T-cell (primary cell): ENCODE measurements around the gene TMPRSS11A. TPM values are rescaled to one million over a fixed set of nuclear protein-coding genes. Genes with fewer than 3 reads are reported as not detected.

ENCODE experiments used
- ATAC-seq, 4 experiments: fragments of 200-7000 bp in 3 of 4; fragments of 150-1000 bp in 1 of 4; cut with Tn5 transposase; replicated peaks in 1 of 4; 1 replicate in 3 of 4; 2 replicates in 1 of 4; pipeline ENCODE4 v1.10.0; 2021; ENCODE audit warnings: moderate library complexity in 3 of 4, mild to moderate bottlenecking in 2 of 4, moderate number of reproducible peaks in 1 of 4
- CTCF ChIA-PET, 2 donors: fragments of 300-600 bp; sonication (Branson Sonifier 250); formaldehyde crosslinking; loops; one replicate each; lab custom pipeline; 2022; ENCODE audit warnings: antibody characterized with exemption in 2 of 2; lab: Charles Lee
- POLR2A ChIA-PET, 2 donors: fragments of 300-600 bp; sonication (Branson Sonifier 250); formaldehyde crosslinking; loops; one replicate each; lab custom pipeline; 2022; ENCODE audit warnings: antibody characterized with exemption in 2 of 2; lab: Charles Lee
- DNase-seq, 35 experiments: peaks; one replicate each; pipeline versions ENCODE4 v3.0.0 to v3.0.0-alpha.2; 2013 to 2023
- H3K27ac ChIP-seq: one replicate; pipeline ENCODE4 v1.5.1; 2013; ENCODE audit warnings: low read length
- H3K27me3 ChIP-seq, 2 experiments: replicated peaks in 1 of 2; 1 replicate in 1 of 2; 2 replicates in 1 of 2; pipeline versions ENCODE4 v1.6.1 to v1.7.0; 2013; ENCODE audit warnings: low read length in 1 of 2, mixed read lengths in 1 of 2; ENCODE audit not compliant: control insufficient read depth in 2 of 2, insufficient read depth in 2 of 2; ENCODE audit errors: extremely low read depth in 1 of 2
- H3K36me3 ChIP-seq, 2 donors: 1 replicate in 1 of 2; 2 replicates in 1 of 2; pipeline versions ENCODE4 v1.6.1 to v1.7.0; 2013; ENCODE audit warnings: low read length in 1 of 2; ENCODE audit not compliant: control insufficient read depth in 2 of 2, insufficient read depth in 1 of 2; ENCODE audit errors: extremely low read depth in 1 of 2
- H3K4me1 ChIP-seq, 2 experiments: 1 replicate in 1 of 2; 2 replicates in 1 of 2; pipeline versions ENCODE4 v1.6.1 to v1.7.0; 2013; ENCODE audit warnings: low read length in 2 of 2, mixed read lengths in 1 of 2; ENCODE audit not compliant: insufficient read depth in 2 of 2, control insufficient read depth in 1 of 2; ENCODE audit errors: extremely low read depth in 1 of 2
- H3K4me3 ChIP-seq, 2 donors: 1 replicate in 1 of 2; 2 replicates in 1 of 2; pipeline versions ENCODE4 v1.5.1 to v1.7.0; 2013; ENCODE audit warnings: mild to moderate bottlenecking in 2 of 2, low read length in 1 of 2, moderate library complexity in 1 of 2; ENCODE audit not compliant: control insufficient read depth in 1 of 2; ENCODE audit errors: extremely low read depth in 1 of 2
- H3K9me3 ChIP-seq: 2 replicates; pipeline ENCODE4 v1.7.0; 2013
- H3K27ac Mint-ChIP-seq, 2 donors: one replicate each; pipeline ENCODE4 v1.8.0; 2020 to 2021; ENCODE audit warnings: mild to moderate bottlenecking in 2 of 2, mixed read lengths in 2 of 2
- H3K27me3 Mint-ChIP-seq, 2 donors: one replicate each; pipeline ENCODE4 v1.8.0; 2021 to 2022; ENCODE audit warnings: mixed read lengths in 2 of 2
- H3K36me3 Mint-ChIP-seq: one replicate; pipeline ENCODE4 v1.8.0; 2021; ENCODE audit warnings: mixed read lengths
- H3K4me1 Mint-ChIP-seq, 3 donors: one replicate each; pipeline ENCODE4 v1.8.0; 2020 to 2022; ENCODE audit warnings: mixed read lengths in 3 of 3, mild to moderate bottlenecking in 1 of 3
- H3K4me3 Mint-ChIP-seq, 3 donors: one replicate each; pipeline ENCODE4 v1.8.0; 2020 to 2022; ENCODE audit warnings: mild to moderate bottlenecking in 3 of 3, mixed read lengths in 3 of 3, moderate library complexity in 3 of 3
- H3K9me3 Mint-ChIP-seq, 3 donors: one replicate each; pipeline ENCODE4 v1.8.0; 2020 to 2022; ENCODE audit warnings: mixed read lengths in 3 of 3
- WGBS: methylation state at CpG from one replicate; pipeline ENCODE4 v1.1.5; 2013; ENCODE audit warnings: missing lambda C conversion rate; ENCODE audit not compliant: insufficient coverage; 5-methylcytosine and 5-hydroxymethylcytosine counted together
- total RNA-seq, 35 experiments: library from RNA in 6 of 35; stranded (reverse) in 6 of 35; fragments of 120-200 nt in 1 of 35; gene quantifications; one replicate each; pipeline versions ENCODE4 v1.2.1 to v1.2.4 and lab custom pipeline; 2013 to 2026

The TMPRSS11A gene
- total RNA-seq, 5 donors from 2014 or later (not counting 1 experiment from before 2014, with no cell fraction given), result not detected

DNA sequence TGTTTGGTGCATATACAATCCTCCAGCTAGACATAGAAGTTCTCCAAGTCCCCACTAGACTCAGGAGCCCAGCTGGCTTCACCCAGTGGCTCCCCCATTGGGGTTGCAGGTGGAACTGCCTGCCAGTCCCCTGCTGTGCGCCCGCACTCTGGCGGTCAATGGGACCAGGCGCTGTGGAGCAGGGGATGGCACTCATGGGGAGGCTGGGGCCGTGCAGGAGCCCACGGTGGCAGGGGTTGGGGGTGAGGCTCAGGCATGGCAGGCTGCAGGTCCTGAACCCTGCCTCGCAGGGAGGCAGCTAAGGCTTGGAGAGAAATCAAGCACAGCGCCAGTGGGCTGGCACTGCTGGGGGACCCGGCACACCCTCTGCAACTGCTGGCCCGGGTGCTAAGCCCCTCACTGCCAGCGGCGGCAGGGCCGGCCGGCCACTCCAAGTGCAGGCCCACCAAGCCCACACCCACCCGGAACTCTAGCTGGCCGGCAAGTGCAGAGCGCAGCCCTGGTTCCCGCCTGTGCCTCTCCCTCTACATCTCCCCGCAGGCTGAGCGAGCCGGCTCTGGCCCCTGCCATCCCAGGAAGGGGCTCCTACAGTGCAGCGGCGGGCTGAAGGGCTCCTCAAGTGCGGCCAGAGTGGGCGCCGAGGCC, 66.8 kb downstream of the TMPRSS11A start:
- H3K9me3 ChIP-seq, result no peaks in the 10 kb centered on the region
- peaks cover 0 to 2% (median 0%) of the 10 kb centered on the region in 3 donors for H3K4me1 Mint-ChIP-seq
- H3K36me3 Mint-ChIP-seq, result no peaks in the 10 kb centered on the region
- H3K27me3 ChIP-seq, result no peaks in the 10 kb centered on the region
- DNase-seq (no peak), ATAC-seq (no peak)
- H3K4me3 Mint-ChIP-seq, result no peak overlapping the region
- POLR2A ChIA-PET, result no interaction called here
- no peaks in the 10 kb centered on the region for H3K9me3 Mint-ChIP-seq
- H3K36me3 ChIP-seq, result no peaks in the 10 kb centered on the region
- CTCF ChIA-PET, result no interaction called here
- no peaks in the 10 kb centered on the region for H3K27me3 Mint-ChIP-seq
- H3K27ac Mint-ChIP-seq, result no peak overlapping the region
- no peak overlapping the region for H3K27ac ChIP-seq
- no peak overlapping the region for H3K4me3 ChIP-seq
- 97% methylated on average over 19 of the region's 26 CpGs for WGBS
- no peaks in the 10 kb centered on the region for H3K4me1 ChIP-seq

DNA sequence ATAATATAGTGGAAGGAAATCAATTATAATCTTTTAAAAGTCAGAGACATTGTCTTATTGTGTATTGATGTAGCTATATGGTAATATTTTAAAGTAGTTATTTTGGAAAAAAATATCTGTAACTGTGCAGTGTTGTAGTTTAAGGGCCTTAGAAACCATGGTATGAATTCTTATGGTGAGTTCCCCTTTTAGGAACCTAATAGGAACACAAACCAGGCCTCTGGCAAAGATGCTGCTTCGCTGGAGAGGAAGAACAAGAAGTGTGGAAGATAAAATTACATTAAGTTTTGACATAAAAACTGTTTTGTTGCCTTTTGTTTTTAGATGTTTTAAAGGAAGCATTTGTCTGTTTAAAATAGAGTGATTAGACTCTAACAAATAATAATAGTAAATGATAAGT, 68.6 kb downstream of the TMPRSS11A start:
- ATAC-seq (no peak), DNase-seq (no peak)
- H3K4me3 Mint-ChIP-seq, result no peak overlapping the region
- H3K27me3 ChIP-seq, result no peaks in the 10 kb centered on the region
- H3K36me3 Mint-ChIP-seq, result no peaks in the 10 kb centered on the region
- H3K9me3 Mint-ChIP-seq, result no peaks in the 10 kb centered on the region
- H3K4me3 ChIP-seq, result no peak overlapping the region
- H3K27ac Mint-ChIP-seq, result no peak overlapping the region
- WGBS, result no CpG with 5 or more reads among the region's 1 CpG
- H3K4me1 ChIP-seq, result no peaks in the 10 kb centered on the region
- ChIA-PET POLR2A (interaction anchor here in 1 of 2 donors (0.8 kb wide), 1 partner anchor 14 kb away, joined by 3 read pairs; no protein-coding TSS in a partner anchor), CTCF (no interaction called here)
- H3K9me3 ChIP-seq, result no peaks in the 10 kb centered on the region
- no peaks in the 10 kb centered on the region for H3K27me3 Mint-ChIP-seq
- H3K36me3 ChIP-seq, result no peaks in the 10 kb centered on the region
- no peak overlapping the region for H3K27ac ChIP-seq
- H3K4me1 Mint-ChIP-seq, result peaks cover 0 to 2% (median 0%) of the 10 kb centered on the region in 3 donors

GRCh38 chr4:67892905-67893304, 70.4 kb downstream of the TMPRSS11A start:
- ATAC-seq (no peak), DNase-seq (no peak)
- CTCF ChIA-PET, result no interaction called here
- Mint-ChIP-seq H3K9me3 (no peaks in the 10 kb centered on the region), H3K27ac (no peak overlapping the region), H3K36me3 (no peaks in the 10 kb centered on the region), H3K4me3 (no peak overlapping the region), H3K27me3 (no peaks in the 10 kb centered on the region), H3K4me1 (peaks cover 0 to 2% (median 0%) of the 10 kb centered on the region in 3 donors)
- Histone ChIP-seq H3K4me1 (no peaks in the 10 kb centered on the region), H3K4me3 (no peak overlapping the region), H3K36me3 (no peaks in the 10 kb centered on the region), H3K27me3 (no peaks in the 10 kb centered on the region), H3K9me3 (no peaks in the 10 kb centered on the region), H3K27ac (no peak overlapping the region)
- WGBS, result 70% methylated on average over 1 of the region's 3 CpGs
- POLR2A ChIA-PET, result no interaction called here

GRCh38 chr4:67892253-67892652, 71.0 kb downstream of the TMPRSS11A start:
- Mint-ChIP-seq H3K4me1 (peaks cover 0 to 2% (median 0%) of the 10 kb centered on the region in 3 donors), H3K36me3 (no peaks in the 10 kb centered on the region), H3K27ac (no peak overlapping the region), H3K27me3 (no peaks in the 10 kb centered on the region), H3K9me3 (no peaks in the 10 kb centered on the region), H3K4me3 (no peak overlapping the region)
- 93% methylated on average over 2 of the region's 2 CpGs for WGBS
- Histone ChIP-seq H3K27me3 (no peaks in the 10 kb centered on the region), H3K4me1 (no peaks in the 10 kb centered on the region), H3K36me3 (no peaks in the 10 kb centered on the region), H3K27ac (no peak overlapping the region), H3K9me3 (no peaks in the 10 kb centered on the region), H3K4me3 (no peak overlapping the region)
- CTCF ChIA-PET, result no interaction called here
- POLR2A ChIA-PET, result no interaction called here
- ATAC-seq, result no peak
- no peak for DNase-seq

DNA sequence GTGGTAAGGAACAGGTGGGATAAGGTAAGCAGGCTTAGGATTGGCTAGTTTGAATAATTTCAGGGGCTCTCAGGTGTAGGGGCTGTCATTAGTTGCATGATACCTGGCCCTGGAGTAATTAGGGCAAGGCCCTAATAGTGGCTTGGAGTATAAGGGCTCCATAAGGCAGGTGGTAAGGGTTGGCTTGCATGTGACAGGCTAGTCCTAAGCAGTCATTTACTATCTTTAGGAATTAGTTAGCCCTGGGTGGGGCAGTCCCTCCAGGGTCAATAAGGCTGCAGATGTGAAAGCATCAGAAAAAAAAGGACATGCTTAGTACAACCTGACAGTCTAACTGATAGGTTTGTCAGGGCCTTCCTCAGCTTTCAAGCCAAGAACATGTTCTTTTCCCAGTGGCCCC, 71.6 kb downstream of the TMPRSS11A start:
- no peaks in the 10 kb centered on the region for H3K9me3 Mint-ChIP-seq
- H3K36me3 Mint-ChIP-seq, result no peaks in the 10 kb centered on the region
- no peaks in the 10 kb centered on the region for H3K27me3 ChIP-seq
- CTCF ChIA-PET, result no interaction called here
- POLR2A ChIA-PET, result no interaction called here
- no peaks in the 10 kb centered on the region for H3K27me3 Mint-ChIP-seq
- no peak overlapping the region for H3K4me3 Mint-ChIP-seq
- H3K36me3 ChIP-seq, result no peaks in the 10 kb centered on the region
- H3K4me1 Mint-ChIP-seq, result peaks cover 0 to 2% (median 0%) of the 10 kb centered on the region in 3 donors
- no peak overlapping the region for H3K4me3 ChIP-seq
- H3K27ac ChIP-seq, result no peak overlapping the region
- H3K27ac Mint-ChIP-seq, result no peak overlapping the region
- DNase-seq, result no peak
- no peaks in the 10 kb centered on the region for H3K4me1 ChIP-seq
- H3K9me3 ChIP-seq, result no peaks in the 10 kb centered on the region
- no peak for ATAC-seq

DNA sequence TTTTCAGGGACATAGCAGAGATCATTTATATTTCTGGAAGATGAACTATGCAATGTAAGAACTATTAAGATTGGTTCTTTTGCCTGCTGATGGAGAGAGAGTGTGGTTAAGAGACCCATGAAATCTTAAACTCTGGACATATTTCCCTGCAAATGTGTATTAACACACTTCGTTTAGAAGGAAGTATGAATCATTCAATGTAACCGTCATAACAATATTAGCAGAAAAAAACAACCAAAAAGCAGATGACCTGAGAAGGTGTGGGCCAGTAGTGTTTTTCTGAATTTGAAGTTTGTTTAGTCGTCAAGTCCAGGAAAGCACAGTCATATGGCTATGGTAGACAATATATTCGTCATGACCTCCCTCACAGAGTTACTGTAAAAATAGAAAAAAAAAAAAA, 77.0 kb downstream of the TMPRSS11A start:
- Histone ChIP-seq H3K4me1 (no peaks in the 10 kb centered on the region), H3K27ac (no peak overlapping the region), H3K27me3 (no peaks in the 10 kb centered on the region), H3K4me3 (no peak overlapping the region), H3K9me3 (no peaks in the 10 kb centered on the region), H3K36me3 (no peaks in the 10 kb centered on the region)
- ATAC-seq (no peak), DNase-seq (no peak)
- no peaks in the 10 kb centered on the region for H3K36me3 Mint-ChIP-seq
- no peak overlapping the region for H3K4me3 Mint-ChIP-seq
- H3K27me3 Mint-ChIP-seq, result peaks cover 2 to 4% of the 10 kb centered on the region in 2 donors
- ChIA-PET CTCF (no interaction called here), POLR2A (no interaction called here)
- no peaks in the 10 kb centered on the region for H3K9me3 Mint-ChIP-seq
- no peaks in the 10 kb centered on the region for H3K4me1 Mint-ChIP-seq
- H3K27ac Mint-ChIP-seq, result no peak overlapping the region
- WGBS, result no CpG with 5 or more reads among the region's 4 CpGs

DNA sequence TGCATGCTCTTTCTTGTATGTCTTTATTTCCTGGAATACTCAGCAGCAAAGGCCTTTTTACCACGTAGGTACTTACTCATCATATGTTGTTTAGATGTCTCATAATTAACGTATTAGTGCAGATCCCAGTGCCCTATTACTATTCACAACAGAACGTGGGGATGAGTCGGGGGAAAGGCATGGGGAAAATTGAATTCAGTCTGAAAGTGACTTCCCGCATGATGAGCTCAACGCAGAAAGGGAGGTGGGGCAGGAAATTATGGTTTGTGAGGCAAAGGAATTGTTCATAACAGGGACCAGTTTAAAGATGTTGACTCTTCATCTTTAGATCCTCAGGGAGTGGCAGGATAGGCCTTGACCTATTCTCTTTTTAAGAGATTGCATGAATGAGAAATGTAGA, 77.5 kb downstream of the TMPRSS11A start:
- no peak overlapping the region for H3K27ac Mint-ChIP-seq
- ChIA-PET POLR2A (no interaction called here), CTCF (no interaction called here)
- H3K4me1 ChIP-seq, result no peaks in the 10 kb centered on the region
- H3K27ac ChIP-seq, result no peak overlapping the region
- H3K9me3 Mint-ChIP-seq, result no peaks in the 10 kb centered on the region
- H3K4me1 Mint-ChIP-seq, result no peaks in the 10 kb centered on the region
- H3K27me3 Mint-ChIP-seq, result peaks cover 2 to 4% of the 10 kb centered on the region in 2 donors
- H3K36me3 ChIP-seq, result no peaks in the 10 kb centered on the region
- no peaks in the 10 kb centered on the region for H3K9me3 ChIP-seq
- no peak for DNase-seq
- H3K36me3 Mint-ChIP-seq, result no peaks in the 10 kb centered on the region
- H3K4me3 Mint-ChIP-seq, result no peak overlapping the region
- H3K4me3 ChIP-seq, result no peak overlapping the region
- H3K27me3 ChIP-seq, result no peaks in the 10 kb centered on the region
- ATAC-seq, result no peak
- WGBS, result no CpG with 5 or more reads among the region's 6 CpGs
